Fibroblast of pulmonary artery (primary cell): ENCODE results near the gene GNAZ.

Experiments
- DNase-seq: peaks from one replicate; pipeline ENCODE4 v3.0.0-alpha.2; 2010; ENCODE audit warnings: low read depth
- H3K4me3 ChIP-seq: replicated peaks from 2 replicates; pipeline ENCODE4 v1.5.1; 2011; ENCODE audit warnings: low read depth, mild to moderate bottlenecking, control low read depth, low read length, moderate library complexity
- CTCF ChIP-seq: IDR thresholded peaks from 2 replicates; pipeline ENCODE4 v1.5.1; 2011; ENCODE audit warnings: mild to moderate bottlenecking, control low read depth, low read length, inconsistent platforms; ENCODE audit errors: missing control alignments

GNAZ gene

GRCh38 chr22:23067023-23067650 lies 3.2 kb upstream of the GNAZ start:
- no peak for TF ChIP-seq CTCF
- DNase-seq = no peak
- no peak overlapping the region for H3K4me3 ChIP-seq

GRCh38 chr22:23067691-23068090 lies 2.6 kb upstream of the GNAZ start:
- no peak for TF ChIP-seq CTCF
- peak; percentile 2 for DNase-seq
- H3K4me3 ChIP-seq = no peak overlapping the region

GRCh38 chr22:23068096-23068831 lies 2.1 kb upstream of the GNAZ start:
- no peak for DNase-seq
- H3K4me3 ChIP-seq = no peak overlapping the region
- TF ChIP-seq CTCF = no peak

GRCh38 chr22:23068832-23069385 lies 1.4 kb upstream of the GNAZ start:
- no peak for TF ChIP-seq CTCF
- DNase-seq = no peak
- no peak overlapping the region for H3K4me3 ChIP-seq

- TF ChIP-seq CTCF = no peak
- H3K4me3 ChIP-seq = peak overlapping the region; percentile 55
- peak; percentile 85 for DNase-seq
Measured at GRCh38 chr22:23069502-23070357, 589 bp upstream of the GNAZ start.

- H3K4me3 ChIP-seq = no peak overlapping the region
- DNase-seq = no peak
- no peak for TF ChIP-seq CTCF
Measured at GRCh38 chr22:23071230-23072076, 1.1 kb downstream of the GNAZ start.
